LNCAP (cell line): ENCODE results near the gene PTPRN2.

Experiments used
- CTCF ChIP-seq: fragments of 450-650 bp; IDR thresholded peaks from 2 replicates; pipeline ENCODE4 v1.5.1; 2017; ENCODE audit warnings: mild to moderate bottlenecking

The PTPRN2 gene

DNA sequence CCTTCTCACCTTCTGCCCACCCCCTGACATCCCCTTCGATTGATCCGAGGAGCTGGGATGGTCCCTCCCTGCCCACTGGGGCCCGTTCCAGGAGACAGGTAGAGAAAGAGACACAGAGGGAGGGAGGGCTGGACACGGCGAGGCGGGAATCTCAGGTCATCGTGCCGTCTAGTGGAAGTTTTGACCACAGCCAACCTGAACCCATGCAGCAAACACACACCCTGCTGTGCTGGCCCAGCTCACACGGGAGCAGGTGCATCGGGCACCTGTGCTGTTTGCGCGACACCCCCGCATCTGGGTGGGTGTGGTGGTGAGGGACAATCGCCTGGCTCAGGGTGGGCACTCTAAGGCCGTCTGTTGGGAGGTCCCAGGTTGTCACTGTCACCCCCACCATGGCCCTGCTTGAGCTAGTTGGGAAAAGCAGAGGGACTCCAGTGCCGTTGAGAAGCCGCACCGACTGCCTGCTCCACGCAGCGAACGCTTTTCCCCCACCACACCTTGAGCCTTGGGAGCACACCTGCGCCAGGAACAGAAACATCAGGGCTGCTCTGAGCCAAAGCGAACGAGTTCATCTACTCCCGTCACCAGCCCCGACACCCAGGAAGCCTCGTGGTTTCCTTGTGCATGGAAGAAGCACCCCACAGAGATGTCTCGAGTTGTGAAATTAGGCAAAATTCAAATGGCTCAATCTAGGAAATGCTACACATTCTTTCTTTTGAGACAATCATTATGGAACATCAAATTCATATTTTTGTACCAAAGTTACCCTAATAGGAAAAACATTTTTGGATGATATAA is 965.0 kb downstream of the PTPRN2 start:
- TF ChIP-seq CTCF = no peak

- no peak for TF ChIP-seq CTCF
Measured at GRCh38 chr7:157622000-157622399, 965.6 kb downstream of the PTPRN2 start.

GRCh38 chr7:157621131-157621681 is 966.4 kb downstream of the PTPRN2 start:
- no peak for TF ChIP-seq CTCF

DNA sequence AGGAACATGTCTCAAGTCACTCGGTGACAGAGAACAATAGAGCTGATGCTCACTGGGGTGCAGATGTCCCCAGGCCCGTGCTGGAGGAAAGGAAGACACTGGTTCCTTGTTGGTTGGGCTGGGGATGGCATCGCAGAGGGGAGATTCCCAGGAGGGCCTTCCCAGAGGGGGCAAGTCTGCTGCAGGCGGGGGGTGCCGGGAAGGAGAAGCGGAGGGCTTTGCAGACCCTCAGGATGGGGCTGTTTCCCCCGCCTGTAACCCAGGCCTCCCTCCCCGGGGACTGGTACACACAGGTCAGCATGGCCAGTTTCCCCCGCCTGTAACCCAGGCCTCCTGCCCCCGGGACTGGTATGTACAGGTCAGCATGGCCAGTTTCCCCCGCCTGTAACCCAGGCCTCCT is 967.0 kb downstream of the PTPRN2 start:
- TF ChIP-seq CTCF = no peak

DNA sequence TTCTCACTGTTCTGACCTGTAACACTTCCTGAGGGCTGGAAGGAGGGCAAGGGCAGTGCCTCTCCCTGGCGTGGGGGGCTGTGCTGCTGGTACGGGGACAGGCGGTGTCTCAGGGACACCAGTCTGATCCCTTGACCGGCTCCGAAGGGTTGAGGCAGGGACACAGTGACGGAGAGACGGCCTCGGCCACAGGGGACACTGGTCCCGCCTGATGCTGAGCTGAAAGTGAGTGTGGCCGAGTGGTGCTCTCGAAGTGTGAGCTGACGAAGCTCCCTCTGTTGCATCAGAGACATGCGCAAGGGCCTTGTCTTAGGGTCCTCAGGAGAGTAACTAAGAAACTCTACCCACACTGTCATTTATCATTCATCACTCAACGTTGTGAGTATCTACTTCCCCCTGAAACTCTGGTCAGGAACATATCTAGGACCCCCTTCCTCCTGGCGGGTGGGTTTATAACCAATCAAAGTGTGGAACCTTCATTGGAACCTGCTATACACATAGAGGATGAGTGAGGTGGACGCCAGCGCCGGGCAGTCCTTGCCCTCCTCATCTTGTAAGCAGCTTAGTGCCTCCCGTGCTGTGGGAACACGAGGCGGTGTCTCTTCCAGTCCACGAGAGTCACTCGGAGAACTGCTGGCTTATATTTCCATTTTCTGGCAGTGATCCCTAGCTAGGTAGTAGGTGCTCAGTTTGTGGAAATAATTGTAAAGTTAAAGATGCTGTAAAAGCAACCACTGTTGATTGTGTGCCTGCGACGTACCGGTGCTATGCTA is 967.7 kb downstream of the PTPRN2 start:
- no peak for TF ChIP-seq CTCF

DNA sequence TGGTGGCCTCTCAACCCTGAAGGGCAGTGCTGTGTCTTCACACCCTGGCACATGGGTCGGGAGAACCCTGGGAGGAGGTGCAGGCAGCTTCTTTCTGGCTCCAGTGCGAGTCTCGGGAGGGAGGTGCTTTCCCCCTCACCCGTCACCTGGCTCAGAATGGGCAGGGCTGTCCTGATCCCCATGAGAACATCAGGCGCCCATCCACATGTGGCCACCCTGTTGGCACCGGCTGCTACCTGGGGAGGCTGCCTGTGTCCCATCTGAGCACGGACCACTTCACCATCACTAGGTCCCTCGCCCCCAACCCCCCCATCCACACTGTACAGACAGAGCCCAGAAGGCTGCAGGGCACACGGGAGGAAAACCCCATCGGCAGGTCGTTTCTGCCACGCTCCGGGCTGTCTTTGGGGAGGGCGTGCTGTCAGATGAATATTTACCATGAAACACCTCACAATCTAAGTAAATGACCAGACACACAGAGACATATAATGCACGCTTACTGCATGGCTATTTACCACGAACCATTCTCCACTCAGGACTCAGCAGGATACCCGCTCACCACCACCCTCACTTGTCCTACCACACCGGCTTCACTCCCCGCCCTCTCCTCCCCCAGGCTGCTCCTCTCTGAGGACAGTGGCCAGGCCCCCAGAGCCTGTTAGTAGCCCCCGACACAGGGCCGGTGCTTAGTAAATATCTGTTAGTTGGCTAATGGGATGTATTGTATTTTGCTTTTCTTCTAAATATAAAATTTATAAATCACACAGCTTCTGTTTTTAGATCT is 968.6 kb downstream of the PTPRN2 start:
- TF ChIP-seq CTCF = no peak

DNA sequence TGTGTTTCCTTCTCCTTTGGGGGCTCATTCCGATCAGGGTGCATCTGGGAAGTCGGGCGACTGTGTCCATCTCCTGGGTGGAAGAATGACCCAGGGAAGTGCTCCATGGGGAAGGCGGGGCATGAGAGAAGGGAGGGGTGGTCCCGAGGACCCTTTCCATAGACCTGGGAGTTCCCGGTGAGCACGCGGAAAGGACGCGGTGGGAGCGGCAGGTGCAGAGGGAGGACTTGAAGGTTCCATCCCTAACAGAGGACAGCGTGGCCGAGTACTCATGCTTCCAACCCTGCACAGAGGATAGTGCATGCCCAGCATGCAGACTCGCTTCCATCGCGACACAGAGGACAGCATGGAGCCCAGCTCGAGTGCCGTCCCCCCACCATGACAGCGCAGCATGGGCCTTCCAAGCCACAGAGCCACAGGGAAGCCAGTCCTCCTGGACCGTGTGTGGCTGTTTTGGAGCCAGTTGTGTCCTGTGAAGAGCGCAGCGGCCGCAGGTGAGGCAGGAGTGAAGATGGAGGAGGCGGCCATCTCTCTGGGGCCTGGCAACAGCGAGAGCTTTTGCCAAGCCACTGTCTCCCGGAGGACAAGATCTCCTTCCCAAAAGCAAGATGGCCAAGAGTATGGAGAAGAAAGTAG is 969.4 kb downstream of the PTPRN2 start:
- TF ChIP-seq CTCF = no peak
